Stimulated activated CD4-positive, alpha-beta T cell treated with anti-CD3 and anti-CD28 coated beads, Interleukin-15, amount 100 ng/mL, for 48 hours (primary cell): ENCODE data around the gene AGXT2.

Experiments
- DNase-seq, 2 donors: peaks; one replicate each; pipeline ENCODE4 v3.0.0-alpha.2; 2020; ENCODE audit warnings: low read depth in 2 of 2

Gene AGXT2, protein sequence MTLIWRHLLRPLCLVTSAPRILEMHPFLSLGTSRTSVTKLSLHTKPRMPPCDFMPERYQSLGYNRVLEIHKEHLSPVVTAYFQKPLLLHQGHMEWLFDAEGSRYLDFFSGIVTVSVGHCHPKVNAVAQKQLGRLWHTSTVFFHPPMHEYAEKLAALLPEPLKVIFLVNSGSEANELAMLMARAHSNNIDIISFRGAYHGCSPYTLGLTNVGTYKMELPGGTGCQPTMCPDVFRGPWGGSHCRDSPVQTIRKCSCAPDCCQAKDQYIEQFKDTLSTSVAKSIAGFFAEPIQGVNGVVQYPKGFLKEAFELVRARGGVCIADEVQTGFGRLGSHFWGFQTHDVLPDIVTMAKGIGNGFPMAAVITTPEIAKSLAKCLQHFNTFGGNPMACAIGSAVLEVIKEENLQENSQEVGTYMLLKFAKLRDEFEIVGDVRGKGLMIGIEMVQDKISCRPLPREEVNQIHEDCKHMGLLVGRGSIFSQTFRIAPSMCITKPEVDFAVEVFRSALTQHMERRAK

GRCh38 chr5:35047785-35048404 is at the start of gene AGXT2:
TSS of gene AGXT2 (minus strand) at chr5:35047949. CDS start at chr5:35047892, 57 bp downstream.
- no peak for DNase-seq

- no peak for DNase-seq
Observed at GRCh38 chr5:35096932-35097331, 49.2 kb upstream of the AGXT2 start.

DNA sequence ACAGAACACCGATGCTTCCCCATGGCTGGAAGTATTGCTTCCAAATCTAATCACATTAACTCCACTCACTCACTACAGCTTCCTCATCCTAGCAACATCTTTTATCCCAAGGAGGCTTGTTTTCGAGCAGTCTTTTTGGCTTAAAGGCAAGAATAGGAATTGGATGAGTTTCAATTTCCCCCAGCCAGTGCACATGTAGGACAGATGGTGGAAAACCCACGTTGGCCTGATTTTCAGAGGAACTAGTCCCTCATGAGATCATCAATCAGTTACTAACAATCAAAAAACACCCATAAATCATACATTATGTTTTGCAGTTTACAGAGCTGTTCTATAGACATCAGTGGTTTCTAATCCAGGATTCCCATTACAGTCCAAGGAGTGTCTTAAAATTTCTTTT is 48.5 kb upstream of the AGXT2 start:
- DNase-seq, result no peak

- no peak for DNase-seq
Observed at GRCh38 chr5:35095366-35095765, 47.6 kb upstream of the AGXT2 start.

DNA sequence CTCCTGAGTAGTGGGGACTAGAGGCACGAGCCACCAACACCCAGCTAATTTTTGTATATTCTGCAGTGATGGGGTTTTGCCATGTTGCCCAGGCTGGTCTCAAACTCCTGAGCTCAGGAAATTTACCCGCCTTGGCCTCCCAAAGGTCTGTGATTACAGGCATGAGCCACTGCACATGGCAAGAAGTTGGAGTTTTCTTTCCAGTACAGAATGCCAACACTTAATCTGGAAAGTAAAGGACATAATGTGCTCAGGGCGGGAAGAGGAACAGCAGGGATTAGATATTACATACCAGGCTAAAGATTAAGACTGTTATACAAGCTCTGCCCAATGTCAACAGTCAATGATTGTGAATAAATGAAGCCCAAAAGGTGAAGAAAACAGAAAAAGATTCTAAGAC is 47.2 kb upstream of the AGXT2 start:
- DNase-seq, result no peak

DNA sequence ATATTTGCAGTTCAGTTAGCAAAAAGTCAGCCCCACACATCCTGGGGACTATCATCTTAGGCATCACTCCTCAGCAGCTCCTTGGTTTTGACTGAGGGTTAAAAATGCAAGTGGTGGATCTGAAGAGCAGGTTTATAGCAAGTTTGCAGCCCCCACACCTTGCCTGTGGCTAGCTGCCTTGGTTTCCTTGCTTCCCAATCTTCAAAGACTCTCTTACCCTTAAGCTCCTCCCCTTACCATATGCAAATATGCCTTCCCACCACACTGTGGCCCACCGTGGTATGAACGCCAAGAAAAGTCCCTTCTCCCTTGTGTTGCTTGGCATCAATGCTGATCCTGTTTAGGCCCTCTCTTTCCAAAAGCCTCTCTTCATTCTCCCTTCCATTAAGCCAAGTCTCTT is 45.0 kb upstream of the AGXT2 start:
- DNase-seq, result no peak

DNA sequence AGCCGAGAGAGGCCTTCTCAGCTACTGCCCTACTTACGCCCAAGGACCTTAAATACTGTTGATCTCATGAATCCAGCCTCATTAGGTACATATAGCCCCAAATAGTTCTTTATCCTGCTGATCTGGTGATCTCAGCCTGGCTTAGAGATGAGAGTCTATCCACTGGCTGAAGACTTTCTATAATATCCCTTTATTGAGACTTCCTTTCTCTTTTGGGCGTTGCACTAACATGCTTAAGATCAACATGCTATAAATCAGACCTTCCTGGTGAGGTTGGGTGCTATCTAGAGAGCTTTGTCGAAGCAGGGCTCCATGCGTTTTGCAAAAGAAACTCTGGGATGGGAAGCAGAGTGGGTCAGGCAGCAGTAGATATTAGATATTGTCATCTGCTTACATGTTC is 44.0 kb upstream of the AGXT2 start:
- DNase-seq, result no peak

DNA sequence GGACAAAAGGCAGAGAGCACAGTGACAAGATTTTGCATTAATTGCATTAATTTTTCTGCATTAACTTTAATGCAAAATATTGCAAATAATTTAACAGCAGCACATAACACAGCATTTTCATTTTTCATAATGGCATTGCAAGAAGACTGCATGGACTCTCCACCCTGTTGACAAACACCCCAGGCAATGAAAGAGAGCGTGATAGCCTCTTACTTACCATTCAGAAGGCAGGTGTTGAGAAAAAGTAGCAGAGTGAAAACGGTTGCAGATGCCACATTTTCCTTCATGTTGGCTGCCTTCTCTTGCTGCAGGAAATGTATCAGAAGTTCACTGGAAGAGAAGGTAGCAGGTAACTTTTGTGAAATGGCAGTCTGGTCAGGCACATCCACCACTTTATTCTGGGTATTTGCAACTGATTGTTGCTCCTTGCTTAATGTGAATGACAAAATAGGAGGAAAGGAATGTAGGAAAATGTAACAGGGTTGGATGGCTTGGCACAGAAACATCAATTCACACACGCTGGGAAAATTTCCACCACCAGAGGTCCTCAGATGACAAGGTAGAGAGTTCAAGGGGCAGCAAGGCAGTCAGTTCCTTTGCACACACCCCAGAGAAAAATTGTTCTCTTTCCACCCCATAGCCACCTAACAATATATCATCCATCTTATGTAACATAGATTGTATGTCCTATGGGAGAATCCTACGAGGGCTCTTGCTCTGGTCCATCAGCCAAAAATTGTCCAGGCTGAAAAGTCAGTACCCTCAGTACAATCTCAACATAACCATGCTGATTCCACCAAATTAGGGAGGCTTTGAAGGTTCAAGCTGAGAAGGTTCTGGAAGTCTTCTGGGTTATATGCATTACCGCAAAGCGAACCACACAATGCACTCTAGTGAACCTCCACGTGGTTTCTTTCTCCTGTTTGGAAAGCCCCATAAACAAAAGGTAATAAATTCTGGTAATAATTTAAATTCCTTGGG is 41.9 kb upstream of the AGXT2 start:
- DNase-seq, result peak; percentile 9 to 43

DNA sequence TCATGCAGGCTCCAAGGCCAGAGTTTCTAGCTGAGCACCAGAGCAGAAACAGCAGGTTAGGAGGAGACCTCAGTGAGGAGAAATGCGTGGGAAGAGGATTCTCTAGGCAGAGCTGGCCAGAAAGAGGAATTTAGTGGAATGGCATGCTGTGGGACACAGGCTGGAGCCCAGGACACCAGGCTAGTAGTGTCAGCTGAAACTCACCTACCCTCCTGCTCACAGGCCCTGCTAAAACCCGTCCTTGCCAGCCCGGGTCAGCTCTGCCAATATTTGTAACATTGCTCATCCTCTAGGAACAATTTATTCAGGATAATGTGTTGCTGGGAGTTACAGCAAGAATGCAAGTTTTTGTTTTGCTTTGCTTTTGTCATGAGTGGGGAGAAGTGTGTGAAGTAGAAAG is 40.2 kb upstream of the AGXT2 start:
- no peak for DNase-seq

GRCh38 chr5:35083150-35083549 is 35.4 kb upstream of the AGXT2 start:
- DNase-seq, result no peak

DNA sequence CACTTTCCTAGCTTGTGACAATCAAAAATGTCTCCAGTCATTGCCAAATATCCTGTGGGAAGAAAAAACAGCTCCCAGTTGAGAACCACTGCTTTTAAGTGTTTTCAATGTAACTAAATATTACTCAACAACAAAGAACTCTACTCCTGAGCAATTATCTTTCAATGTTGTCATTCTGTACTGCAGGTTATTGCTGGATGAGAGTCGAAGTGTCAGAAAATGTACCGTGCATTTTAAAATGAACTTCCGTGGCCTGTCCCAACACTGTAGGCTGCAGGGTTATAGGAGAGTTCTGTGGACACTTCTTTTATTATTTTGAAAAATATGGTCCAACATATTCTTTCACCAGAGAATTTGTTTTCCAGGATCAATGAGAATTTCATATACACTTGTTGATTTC is 34.8 kb upstream of the AGXT2 start:
- DNase-seq, result no peak

- no peak for DNase-seq
Observed at GRCh38 chr5:35081134-35081533, 33.4 kb upstream of the AGXT2 start.

GRCh38 chr5:35073160-35073559 is 25.4 kb upstream of the AGXT2 start:
- no peak for DNase-seq

DNA sequence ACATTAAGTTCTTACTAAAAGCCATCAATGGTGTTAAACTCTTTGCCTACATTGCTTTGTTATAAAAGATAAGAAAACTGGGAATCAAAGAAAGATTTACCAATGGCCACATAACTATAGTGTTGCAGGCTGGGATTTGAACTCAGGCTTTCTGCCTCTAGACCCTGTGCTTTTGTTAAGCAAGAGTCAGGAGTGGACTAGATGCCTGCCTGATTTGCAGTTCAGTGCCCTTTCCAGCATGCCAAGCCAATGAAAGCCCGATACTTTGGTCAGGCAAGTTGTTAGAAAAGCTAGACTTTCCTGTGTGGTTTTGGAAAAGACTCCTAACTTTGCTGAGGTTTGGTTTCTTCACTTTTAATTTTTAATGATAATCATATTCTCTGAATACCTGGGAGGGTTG is 21.4 kb upstream of the AGXT2 start:
- no peak for DNase-seq

- DNase-seq, result no peak
Observed at GRCh38 chr5:35067985-35068384, 20.2 kb upstream of the AGXT2 start.

GRCh38 chr5:35066260-35066795 is 18.6 kb upstream of the AGXT2 start:
- DNase-seq, result no peak

- no peak for DNase-seq
Observed at GRCh38 chr5:35063414-35063813, 15.7 kb upstream of the AGXT2 start.

- no peak for DNase-seq
Observed at GRCh38 chr5:35061211-35061770, 13.5 kb upstream of the AGXT2 start.

- DNase-seq, result no peak
Observed at GRCh38 chr5:35060236-35060635, 12.5 kb upstream of the AGXT2 start.

DNA sequence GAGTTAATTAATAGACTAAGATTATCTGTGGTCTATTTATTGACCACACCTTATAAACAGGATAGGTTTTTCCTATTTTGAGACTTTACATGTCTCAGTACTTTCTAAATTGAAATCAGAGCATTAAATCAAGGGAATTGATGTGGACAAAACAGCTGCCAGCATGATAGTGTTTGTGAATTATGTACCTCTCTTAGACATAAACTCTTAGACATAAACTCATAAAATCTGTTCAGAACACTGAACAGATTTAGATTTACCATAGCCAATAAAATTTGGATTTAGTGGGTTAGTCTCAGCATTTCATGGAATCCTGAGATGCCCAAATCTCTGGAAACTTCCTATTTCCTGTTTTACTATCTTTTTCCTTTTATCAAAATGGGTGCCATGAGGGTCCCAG is 11.5 kb upstream of the AGXT2 start:
- no peak for DNase-seq

GRCh38 chr5:35058374-35058788 is 10.6 kb upstream of the AGXT2 start:
- no peak for DNase-seq
